Endothelial cell (in vitro differentiated cells): Measurements from ENCODE around the gene AKTIP. TPM values are rescaled to one million over a fixed set of nuclear protein-coding genes. Genes with fewer than 3 reads are reported as not detected.

Source experiments
- DNase-seq: peaks from one replicate; pipeline ENCODE4 v3.0.0; 2021; ENCODE audit warnings: low spot score
- H3K27ac Mint-ChIP-seq: one replicate; pipeline ENCODE4 v1.8.0; 2021; ENCODE audit warnings: mixed read lengths, inconsistent platforms; ENCODE audit not compliant: unreplicated experiment
- H3K27me3 Mint-ChIP-seq: one replicate; pipeline ENCODE4 v1.8.0; 2021; ENCODE audit warnings: mild to moderate bottlenecking, moderate library complexity, mixed read lengths, inconsistent platforms; ENCODE audit not compliant: unreplicated experiment
- H3K36me3 Mint-ChIP-seq: one replicate; pipeline ENCODE4 v1.8.0; 2021; ENCODE audit warnings: mild to moderate bottlenecking, low read depth, mixed read lengths, inconsistent platforms; ENCODE audit not compliant: unreplicated experiment
- H3K4me1 Mint-ChIP-seq: one replicate; pipeline ENCODE4 v1.8.0; 2021; ENCODE audit warnings: mild to moderate bottlenecking, mixed read lengths, inconsistent platforms; ENCODE audit not compliant: unreplicated experiment
- H3K4me3 Mint-ChIP-seq: one replicate; pipeline ENCODE4 v1.8.0; 2021; ENCODE audit warnings: mild to moderate bottlenecking, mixed read lengths, inconsistent platforms; ENCODE audit not compliant: unreplicated experiment
- H3K9me3 Mint-ChIP-seq: one replicate; pipeline ENCODE4 v1.8.0; 2021; ENCODE audit warnings: mixed read lengths, inconsistent platforms; ENCODE audit not compliant: unreplicated experiment
- CTCF ChIP-seq: fragments of 200-600 bp; sonication (generic); IDR thresholded peaks from one replicate; pipeline ENCODE4 v1.5.0; 2021; ENCODE audit warnings: antibody characterized with exemption; ENCODE audit not compliant: unreplicated experiment
- total RNA-seq: library from RNA; stranded (reverse); fragmentation: NEBNext Ultra II Directional; extraction: Animal tissue kit (Norgen Biotek cat#: 25700); gene quantifications from one replicate; pipeline ENCODE4 v1.2.1, GENCODE V29; 2021; ENCODE audit not compliant: unreplicated experiment

The AKTIP gene
- total RNA-seq, 1 donor from 2014 or later = 22.4 TPM

GRCh38 chr16:53494636-53495035 is 8.4 kb downstream of the AKTIP start:
- Mint-ChIP-seq H3K36me3 (peaks cover 38% of the 10 kb centered on the region), H3K27ac (no peak overlapping the region), H3K4me3 (no peak overlapping the region), H3K4me1 (no peaks in the 10 kb centered on the region), H3K9me3 (no peaks in the 10 kb centered on the region), H3K27me3 (peaks cover 4% of the 10 kb centered on the region)
- TF ChIP-seq CTCF = no peak
- no peak for DNase-seq

DNA sequence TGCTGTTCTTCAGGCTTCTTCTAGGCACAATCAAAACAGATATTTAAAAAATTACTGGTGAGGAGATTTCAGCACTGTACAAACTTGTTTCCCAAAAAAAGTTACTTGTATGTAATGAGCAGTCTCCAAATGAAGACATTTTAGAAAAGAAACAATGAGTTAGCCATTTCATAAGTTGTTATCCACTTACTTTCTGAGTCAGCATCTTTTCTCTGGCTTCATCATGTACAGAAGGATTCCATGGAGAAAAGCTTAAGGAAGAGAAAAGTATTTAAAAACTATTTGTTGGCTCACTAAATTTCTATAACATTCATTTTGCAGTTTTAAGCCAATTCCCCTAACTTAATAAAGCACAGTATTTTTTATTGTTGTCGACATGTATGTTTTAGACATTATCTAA is 10.5 kb downstream of the AKTIP start:
- no peak for DNase-seq
- Mint-ChIP-seq H3K9me3 (no peaks in the 10 kb centered on the region), H3K36me3 (peaks cover 44% of the 10 kb centered on the region), H3K4me3 (no peak overlapping the region), H3K4me1 (no peaks in the 10 kb centered on the region), H3K27ac (no peak overlapping the region), H3K27me3 (peaks cover 4% of the 10 kb centered on the region)
- no peak for TF ChIP-seq CTCF

- no peak for TF ChIP-seq CTCF
- Mint-ChIP-seq H3K36me3 (peaks cover 51% of the 10 kb centered on the region), H3K9me3 (no peaks in the 10 kb centered on the region), H3K27ac (no peak overlapping the region), H3K4me1 (no peaks in the 10 kb centered on the region), H3K27me3 (no peaks in the 10 kb centered on the region), H3K4me3 (no peak overlapping the region)
- no peak for DNase-seq
These were observed 13.3 kb downstream of the AKTIP start for GRCh38 chr16:53489755-53490154.

DNA sequence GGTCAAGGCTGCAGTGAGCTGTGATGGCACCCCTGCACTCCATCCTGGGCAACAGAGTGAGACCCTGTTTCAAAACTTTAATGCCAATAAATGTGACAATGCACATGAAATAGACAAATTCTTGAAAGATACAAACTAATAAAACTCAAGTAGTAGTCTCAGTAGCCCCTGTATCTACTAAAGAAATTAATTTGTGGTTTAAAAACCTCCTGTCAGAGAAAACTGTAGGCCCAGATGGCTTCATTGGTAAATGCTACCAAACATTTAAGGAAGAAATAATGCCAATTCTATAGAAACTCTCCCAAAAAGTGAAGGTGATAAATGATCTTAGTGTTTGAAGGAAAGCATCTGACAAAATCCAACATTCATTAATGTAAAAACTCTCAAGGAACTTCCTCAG is 16.8 kb downstream of the AKTIP start:
- no peak for DNase-seq
- no peaks in the 10 kb centered on the region for H3K4me1 Mint-ChIP-seq
- H3K27me3 Mint-ChIP-seq = no peaks in the 10 kb centered on the region
- peak overlapping the region; percentile 72 for H3K4me3 Mint-ChIP-seq
- no peak for TF ChIP-seq CTCF
- no peak overlapping the region for H3K27ac Mint-ChIP-seq
- H3K9me3 Mint-ChIP-seq = no peaks in the 10 kb centered on the region
- peaks cover 60% of the 10 kb centered on the region for H3K36me3 Mint-ChIP-seq

GRCh38 chr16:53484542-53484941 is 18.5 kb downstream of the AKTIP start:
- no peaks in the 10 kb centered on the region for H3K4me1 Mint-ChIP-seq
- no peak overlapping the region for H3K27ac Mint-ChIP-seq
- no peaks in the 10 kb centered on the region for H3K9me3 Mint-ChIP-seq
- TF ChIP-seq CTCF = no peak
- H3K36me3 Mint-ChIP-seq = peaks cover 56% of the 10 kb centered on the region
- H3K27me3 Mint-ChIP-seq = no peaks in the 10 kb centered on the region
- H3K4me3 Mint-ChIP-seq = peak overlapping the region; percentile 26
- DNase-seq = no peak
